K562 (cell line): ENCODE data around the gene TMEM86A. TPM values are rescaled to one million over a fixed set of nuclear protein-coding genes. Genes with fewer than 3 reads are reported as not detected.

ENCODE experiments used
- ATAC-seq: fragments of 200-7000 bp; cut with Tn5 transposase; 3 replicates; pipeline ENCODE4 v1.9.1; 2020; ENCODE audit warnings: moderate library complexity
- BruUV-seq: library from RNA; stranded (reverse); fragments of 400-500 nt; replicated peaks from 2 replicates; lab custom pipeline; 2021; lab: Mats Ljungman, UMichigan
- CTCF ChIA-PET: fragments of 300-600 bp; formaldehyde crosslinking; extraction: SDS; loops from one replicate; lab custom pipeline; 2021; ENCODE audit warnings: low intra/inter-chr PET ratio; lab: Yijun Ruan, JAX
- POLR2A ChIA-PET: fragments of 300-600, 350-650 bp; sonication (Branson Sonifier 250); formaldehyde crosslinking; extraction: SDS; loops from one replicate; lab custom pipeline; 2021; ENCODE audit warnings: antibody characterized with exemption, inconsistent platforms; lab: Yijun Ruan, JAX
- DNase-seq, 4 experiments: peaks; one replicate each; pipeline versions ENCODE4 v3.0.0 to v3.0.0-alpha.2; 2011 to 2018; ENCODE audit warnings: low spot score in 3 of 4, mixed read lengths in 3 of 4; ENCODE audit errors: extremely low read depth in 1 of 4
- FAIRE-seq: peaks from 2 replicates; lab custom pipeline; 2011; peaks lifted over from hg19 to GRCh38; lab: Jason Lieb, UNC
- H2AFZ ChIP-seq: 2 replicates; pipeline ENCODE4 v1.6.0; 2011; ENCODE audit warnings: low read depth, low read length, control low read depth, inconsistent platforms
- H3K27ac ChIP-seq: fragments of 200-600 bp; 3 replicates; pipeline ENCODE4 v1.8.0; 2011; ENCODE audit warnings: low read depth, mild to moderate bottlenecking, control low read depth, inconsistent platforms, low read length, moderate library complexity, mixed read lengths; ENCODE audit errors: extremely low read depth
- H3K27me3 ChIP-seq, 2 experiments: fragments of 300-600 bp in 1 of 2; 2 replicates in 1 of 2; 3 replicates in 1 of 2; pipeline versions ENCODE4 v1.6.0 to v1.8.0; 2011; ENCODE audit warnings: inconsistent platforms in 2 of 2, low read length in 2 of 2, mild to moderate bottlenecking in 1 of 2, mixed read lengths in 1 of 2, moderate library complexity in 1 of 2; ENCODE audit not compliant: control insufficient read depth in 2 of 2, insufficient read depth in 2 of 2
- H3K36me3 ChIP-seq: fragments of 300-600 bp; 3 replicates; pipeline ENCODE4 v1.8.0; 2011; ENCODE audit warnings: mild to moderate bottlenecking, low read length, inconsistent platforms; ENCODE audit not compliant: control insufficient read depth, insufficient read depth
- H3K4me1 ChIP-seq, 2 experiments: fragments of 200-600 bp in 1 of 2; replicated peaks in 1 of 2; 2 replicates in 1 of 2; 3 replicates in 1 of 2; pipeline versions ENCODE4 v1.5.1 to v1.8.0; 2011; ENCODE audit warnings: inconsistent platforms in 2 of 2, low read length in 2 of 2, mild to moderate bottlenecking in 1 of 2, mixed read lengths in 1 of 2, moderate library complexity in 1 of 2; ENCODE audit not compliant: control insufficient read depth in 2 of 2, insufficient read depth in 2 of 2
- H3K4me2 ChIP-seq: 2 replicates; pipeline ENCODE4 v1.6.1; 2011; ENCODE audit warnings: low read length, control low read depth, inconsistent platforms, mixed read lengths; ENCODE audit not compliant: insufficient read depth
- H3K4me3 ChIP-seq: fragments of 200-600 bp; sonication (generic), shearing (Covaris generic); 2 replicates; pipeline ENCODE4 v1.5.1; 2016; ENCODE audit warnings: control low read depth, inconsistent platforms
- H3K79me2 ChIP-seq: fragments of 200-600 bp; 3 replicates; pipeline ENCODE4 v1.8.0; 2011; ENCODE audit warnings: low read length, inconsistent platforms; ENCODE audit not compliant: control insufficient read depth, insufficient read depth
- H3K9ac ChIP-seq, 2 experiments: 2 replicates each; pipeline versions ENCODE4 v1.6.0 to v1.6.1; 2011; ENCODE audit warnings: low read depth in 2 of 2, low read length in 2 of 2, control low read depth in 1 of 2, inconsistent platforms in 1 of 2, mild to moderate bottlenecking in 1 of 2, mixed read lengths in 1 of 2; ENCODE audit not compliant: insufficient read depth in 1 of 2
- H3K9me1 ChIP-seq: one replicate; pipeline ENCODE4 v1.6.0; 2011; ENCODE audit warnings: inconsistent platforms, mild to moderate bottlenecking, low read length, moderate library complexity; ENCODE audit not compliant: control insufficient read depth, insufficient read depth
- H3K9me3 ChIP-seq: replicated peaks from 2 replicates; pipeline ENCODE4 v1.5.1; 2011; ENCODE audit warnings: low read depth, low read length, inconsistent platforms; ENCODE audit not compliant: control insufficient read depth, insufficient read depth
- H4K20me1 ChIP-seq: replicated peaks from 2 replicates; pipeline ENCODE4 v1.6.1; 2011; ENCODE audit warnings: low read length, inconsistent platforms, mixed read lengths; ENCODE audit not compliant: control insufficient read depth, insufficient read depth
- BDP1 ChIP-seq: IDR thresholded peaks from 3 replicates; pipeline ENCODE4 v1.6.1; 2011; ENCODE audit not compliant: insufficient read length, insufficient read depth
- DACH1 ChIP-seq: fragments of 450-650 bp; IDR thresholded peaks from 2 replicates; pipeline ENCODE4 v1.6.1; 2018; ENCODE audit not compliant: partially characterized antibody
- GABPB1 ChIP-seq: sonication (generic); formaldehyde crosslinking; IDR thresholded peaks from 2 replicates; pipeline ENCODE4 v1.8.0; 2022; ENCODE audit warnings: mild to moderate bottlenecking, missing genetic modification reagents
- HMGN3 ChIP-seq: IDR thresholded peaks from 2 replicates; pipeline ENCODE4 v1.6.1; 2011; ENCODE audit warnings: borderline replicate concordance, low read depth, mild to moderate bottlenecking, mixed read lengths, low read length; ENCODE audit not compliant: insufficient read length; ENCODE audit errors: extremely low read depth
- PYGO2 ChIP-seq: fragments of 450-650 bp; IDR thresholded peaks from 2 replicates; pipeline ENCODE4 v1.6.1; 2016; ENCODE audit warnings: mild to moderate bottlenecking, missing genetic modification characterization, moderate library complexity, missing compliant biosample characterization
- RUNX1 ChIP-seq: sonication (generic); IDR thresholded peaks from 2 replicates; pipeline ENCODE4 v1.6.1; 2016; ENCODE audit warnings: antibody characterized with exemption, low read depth
- TARDBP ChIP-seq: fragments of 450-650 bp; IDR thresholded peaks from 2 replicates; pipeline ENCODE4 v1.6.1; 2016
- TRIM28 ChIP-seq: fragments of 450-650 bp; IDR thresholded peaks from 2 replicates; pipeline ENCODE4 v1.6.1; 2017
- ZBTB43 ChIP-seq: sonication (generic); formaldehyde crosslinking; IDR thresholded peaks from 2 replicates; pipeline ENCODE4 v1.8.0; 2023; ENCODE audit warnings: mild to moderate bottlenecking, missing genetic modification reagents
- ZNF253 ChIP-seq: fragments of 250-450 bp; sonication (Bioruptor Pico); conservative IDR thresholded peaks from 2 replicates; pipeline ENCODE4 v1.6.1; 2021; ENCODE audit warnings: mild to moderate bottlenecking
- ZNF395 ChIP-seq: fragments of 200-800 bp; sonication (Bioruptor generic); IDR thresholded peaks from 2 replicates; pipeline ENCODE4 v1.6.1; 2017; ENCODE audit warnings: missing genetic modification characterization, missing compliant biosample characterization
- ZNF76 ChIP-seq: fragments of 250-450 bp; sonication (Bioruptor Pico); IDR thresholded peaks from 2 replicates; pipeline ENCODE4 v1.4.0; 2020; ENCODE audit warnings: mild to moderate bottlenecking, moderate library complexity, borderline replicate concordance
- WGBS: fragments of 100-300 bp; shearing (Covaris generic); methylation state at CpG from one replicate; pipeline ENCODE4 v1.1.6; 2016; ENCODE audit warnings: low coverage, mixed read lengths; ENCODE audit not compliant: insufficient coverage; ENCODE audit errors: missing lambda C conversion rate; 5-methylcytosine and 5-hydroxymethylcytosine counted together
- in situ Hi-C: fragments of 300-500 bp; cut with MboI; formaldehyde crosslinking; loops from 4 replicates; pipeline ENCODE4 v1.15.0; 2018; ENCODE audit warnings: inconsistent platforms, mixed read lengths
- intact Hi-C: fragments of 100-400 bp; cut with micrococcal nuclease; formaldehyde crosslinking; loops from 2 replicates; pipeline ENCODE4 v1.14.2; 2022
- polyA plus RNA-seq, 8 experiments: library from polyadenylated mRNA; depleted of rRNA in 4 of 8; stranded (reverse) in 5 of 8; unstranded in 3 of 8; fragments of >200 nt; fragmentation: Nextera tagmentation in 2 of 8; fragmentation: Illumina TruSeq in 1 of 8; extraction: Ambion mirVana in 2 of 8; extraction: Trizol in 1 of 8; gene quantifications; 2 replicates each; pipeline versions ENCODE4 v1.2.1 to v1.2.3, GENCODE V29; 2011 to 2014; ENCODE audit warnings: inconsistent platforms in 1 of 8, missing spikeins in 1 of 8
- total RNA-seq, 7 experiments: library from RNA; depleted of rRNA in 6 of 7; stranded (reverse); fragments of >200 nt in 6 of 7; fragmentation: Illumina TruSeq in 2 of 7; extraction: Trizol in 2 of 7; gene quantifications; 2 replicates each; pipeline versions ENCODE4 v1.2.1 to v1.2.3, GENCODE V29; 2011 to 2021; ENCODE audit warnings: low replicate concordance in 1 of 7
- TF ChIP-seq, protein P1 (sequence below): fragments of 250-450 bp; sonication (Bioruptor Pico); IDR thresholded peaks from 2 replicates; pipeline ENCODE4 v1.9.0; 2021; ENCODE audit warnings: mild to moderate bottlenecking, inconsistent platforms

TMEM86A gene
- total and polyA plus RNA-seq, 9 of the 15 experiments (the other 6 are each of a cell fraction or from before 2014, with no cell fraction given) = 0.22 to 1.3 (median 0.40) TPM; not detected in 2

- ChIA-PET CTCF (no interaction called here), POLR2A (interaction anchor here (0.5 to 0.7 kb wide), 3 partner anchors 10 to 16 kb away, joined by 3 read pairs; no protein-coding TSS in a partner anchor)
- H3K9ac ChIP-seq = peak overlapping the region in 1 of 2 experiments; percentile 28; a peak in 1 of 4 replicates
- intact Hi-C loops = no loop called here
- no peaks in the 10 kb centered on the region for H3K79me2 ChIP-seq
- no peak for ATAC-seq
- no peak overlapping the region for H2AFZ ChIP-seq
- DNase-seq = no peak
- H3K9me1 ChIP-seq = no peaks in the 10 kb centered on the region
- TF ChIP-seq RUNX1 (no peak), BDP1 (no peak), ZBTB43 (no peak), ZNF395 (CRISPR knock-in tag) (no peak), ZNF253 (CRISPR knock-in tag) (no peak), HMGN3 (no peak), DACH1 (no peak), TRIM28 (no peak), TARDBP (no peak), PYGO2 (tag) (no peak), ZNF76 (CRISPR knock-in tag) (no peak), GABPB1 (CRISPR knock-in tag) (no peak)
- TF ChIP-seq, protein P1, sequence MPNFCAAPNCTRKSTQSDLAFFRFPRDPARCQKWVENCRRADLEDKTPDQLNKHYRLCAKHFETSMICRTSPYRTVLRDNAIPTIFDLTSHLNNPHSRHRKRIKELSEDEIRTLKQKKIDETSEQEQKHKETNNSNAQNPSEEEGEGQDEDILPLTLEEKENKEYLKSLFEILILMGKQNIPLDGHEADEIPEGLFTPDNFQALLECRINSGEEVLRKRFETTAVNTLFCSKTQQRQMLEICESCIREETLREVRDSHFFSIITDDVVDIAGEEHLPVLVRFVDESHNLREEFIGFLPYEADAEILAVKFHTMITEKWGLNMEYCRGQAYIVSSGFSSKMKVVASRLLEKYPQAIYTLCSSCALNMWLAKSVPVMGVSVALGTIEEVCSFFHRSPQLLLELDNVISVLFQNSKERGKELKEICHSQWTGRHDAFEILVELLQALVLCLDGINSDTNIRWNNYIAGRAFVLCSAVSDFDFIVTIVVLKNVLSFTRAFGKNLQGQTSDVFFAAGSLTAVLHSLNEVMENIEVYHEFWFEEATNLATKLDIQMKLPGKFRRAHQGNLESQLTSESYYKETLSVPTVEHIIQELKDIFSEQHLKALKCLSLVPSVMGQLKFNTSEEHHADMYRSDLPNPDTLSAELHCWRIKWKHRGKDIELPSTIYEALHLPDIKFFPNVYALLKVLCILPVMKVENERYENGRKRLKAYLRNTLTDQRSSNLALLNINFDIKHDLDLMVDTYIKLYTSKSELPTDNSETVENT (CRISPR knock-in tag) = no peak
- 11% methylated on average over 3 of the region's 3 CpGs for WGBS
- TSS peak; percentile 54 for BruUV-seq
- H3K4me2 ChIP-seq = no peak overlapping the region
- H3K9me3 ChIP-seq = no peaks in the 10 kb centered on the region
- H3K27me3 ChIP-seq = peaks cover 0 to 21% of the 10 kb centered on the region in 2 experiments; a peak in 2 of 5 replicates
- H3K4me3 ChIP-seq = no peak overlapping the region
- in situ Hi-C loops = no loop called here
- peaks cover 9 to 15% of the 10 kb centered on the region in 2 experiments; a peak in 4 of 5 replicates for H3K4me1 ChIP-seq
- H3K27ac ChIP-seq = no peak overlapping the region
- H3K36me3 ChIP-seq = no peaks in the 10 kb centered on the region
- no peaks in the 10 kb centered on the region; the same call in 1 of the 2 replicates for H4K20me1 ChIP-seq
- no peak for FAIRE-seq
Measured at GRCh38 chr11:18699848-18700261, 1.3 kb downstream of the TMEM86A start.
